ENCODE results near the gene PDLIM5.
A peak's percentile ranks its signal among the peaks of the same experiment; 100 is the strongest.

Gene PDLIM5

DNA sequence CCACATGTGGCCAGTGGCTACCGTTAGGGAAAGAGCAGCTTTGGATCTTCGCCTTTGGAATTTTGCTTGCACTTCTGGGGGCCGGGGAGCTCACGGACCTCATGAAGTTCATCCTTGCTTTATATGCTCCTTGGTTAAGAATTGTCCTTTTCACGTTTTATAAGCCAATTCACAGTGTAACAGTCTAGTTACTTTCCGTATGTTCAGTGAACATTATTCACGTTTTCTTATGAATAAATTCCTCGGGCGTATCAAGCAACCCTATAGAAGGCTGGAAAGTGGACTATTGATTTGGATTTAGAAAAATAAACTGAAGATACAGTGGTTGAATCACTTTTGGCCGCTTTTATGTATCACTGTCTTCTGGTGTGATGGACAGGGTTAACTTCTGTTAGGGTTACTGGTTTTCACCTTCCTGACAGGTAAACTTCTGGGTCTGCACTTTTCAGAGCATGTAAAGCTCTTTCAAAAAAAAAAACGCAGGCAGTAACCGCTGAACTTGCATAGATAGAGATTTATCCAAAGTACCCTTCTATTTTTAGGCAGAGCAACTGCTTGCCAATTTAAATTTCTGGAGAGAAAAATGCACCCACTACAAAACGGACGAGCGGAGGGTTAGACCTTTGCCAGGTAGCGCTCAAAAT is 569 bp upstream of the PDLIM5 start:
- Histone ChIP-seq H3K27ac (peak overlapping the region; percentile 94), H3K4me3 (ENCODE audit: low read depth, low read length) (peak overlapping the region; percentile 82), H3K36me3 (replicated peaks) (peaks cover 13% of the 10 kb centered on the region), H3K27me3 (replicated peaks) (no peaks in the 10 kb centered on the region)
- TF ChIP-seq, protein P1, sequence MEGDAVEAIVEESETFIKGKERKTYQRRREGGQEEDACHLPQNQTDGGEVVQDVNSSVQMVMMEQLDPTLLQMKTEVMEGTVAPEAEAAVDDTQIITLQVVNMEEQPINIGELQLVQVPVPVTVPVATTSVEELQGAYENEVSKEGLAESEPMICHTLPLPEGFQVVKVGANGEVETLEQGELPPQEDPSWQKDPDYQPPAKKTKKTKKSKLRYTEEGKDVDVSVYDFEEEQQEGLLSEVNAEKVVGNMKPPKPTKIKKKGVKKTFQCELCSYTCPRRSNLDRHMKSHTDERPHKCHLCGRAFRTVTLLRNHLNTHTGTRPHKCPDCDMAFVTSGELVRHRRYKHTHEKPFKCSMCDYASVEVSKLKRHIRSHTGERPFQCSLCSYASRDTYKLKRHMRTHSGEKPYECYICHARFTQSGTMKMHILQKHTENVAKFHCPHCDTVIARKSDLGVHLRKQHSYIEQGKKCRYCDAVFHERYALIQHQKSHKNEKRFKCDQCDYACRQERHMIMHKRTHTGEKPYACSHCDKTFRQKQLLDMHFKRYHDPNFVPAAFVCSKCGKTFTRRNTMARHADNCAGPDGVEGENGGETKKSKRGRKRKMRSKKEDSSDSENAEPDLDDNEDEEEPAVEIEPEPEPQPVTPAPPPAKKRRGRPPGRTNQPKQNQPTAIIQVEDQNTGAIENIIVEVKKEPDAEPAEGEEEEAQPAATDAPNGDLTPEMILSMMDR (IDR thresholded peaks at IDR 0.05; ENCODE audit: low read depth, low read length, missing control alignments) = no peak
- no peak for DNase-seq
- in situ Hi-C loops (cut with HindIII; ENCODE audit: low pct_ligation_motif_present, low sequenced_read_pairs) = no loop called here

DNA sequence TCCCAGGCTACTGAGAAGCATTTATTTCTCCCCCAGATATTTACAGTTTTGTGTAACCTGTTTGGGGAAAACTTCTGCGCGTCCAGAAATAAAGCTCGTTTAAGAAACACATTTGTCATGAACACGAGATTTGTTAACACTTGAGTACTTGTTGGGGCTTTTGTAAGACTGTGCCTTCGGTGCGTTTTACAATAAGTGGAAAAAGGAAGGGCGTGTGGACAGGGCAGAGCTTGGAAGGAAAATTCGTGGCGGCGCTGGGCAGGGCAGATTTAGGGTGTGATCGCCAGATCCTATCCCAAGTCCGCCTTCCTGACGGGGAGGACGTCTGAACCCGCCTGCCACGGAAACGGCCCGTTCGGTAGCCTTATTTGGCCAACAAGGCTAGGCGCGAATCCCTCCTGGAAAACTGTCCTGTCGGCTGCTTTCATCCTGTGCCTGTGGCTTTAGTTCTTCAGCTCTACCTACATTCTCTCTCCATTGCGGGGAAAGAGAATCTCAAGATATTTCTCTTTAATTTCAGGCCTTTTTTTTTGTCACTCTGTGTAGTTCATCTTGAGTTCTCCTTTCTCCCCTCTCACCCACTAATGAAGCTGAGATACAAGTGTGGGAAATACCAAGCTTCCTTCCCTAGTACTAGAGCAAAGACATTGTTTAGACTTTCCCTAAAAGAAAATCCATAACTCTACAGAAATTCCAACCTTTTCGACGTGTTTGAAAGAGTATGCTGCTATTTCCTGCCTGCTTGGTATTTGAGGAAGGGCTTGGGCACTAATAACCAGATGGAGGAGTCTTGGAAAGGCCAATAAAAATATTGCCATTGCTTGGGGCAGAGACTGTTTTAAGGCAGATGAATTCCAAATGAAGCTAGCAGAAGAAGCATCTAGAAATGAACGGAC is 982 bp downstream of the PDLIM5 start:
- DNase-seq = peak; percentile 63
- TF ChIP-seq, protein P1 (IDR thresholded peaks at IDR 0.05; ENCODE audit: low read depth, low read length, missing control alignments) = no peak
- H3K27me3 ChIP-seq (replicated peaks) = no peaks in the 10 kb centered on the region
- peak overlapping the region; percentile 82 for H3K4me3 ChIP-seq (ENCODE audit: low read depth, low read length)
- peak overlapping the region; percentile 94 for H3K27ac ChIP-seq
- in situ Hi-C loops (cut with HindIII; ENCODE audit: low pct_ligation_motif_present, low sequenced_read_pairs) = no loop called here
- H3K36me3 ChIP-seq (replicated peaks) = peaks cover 22% of the 10 kb centered on the region

DNA sequence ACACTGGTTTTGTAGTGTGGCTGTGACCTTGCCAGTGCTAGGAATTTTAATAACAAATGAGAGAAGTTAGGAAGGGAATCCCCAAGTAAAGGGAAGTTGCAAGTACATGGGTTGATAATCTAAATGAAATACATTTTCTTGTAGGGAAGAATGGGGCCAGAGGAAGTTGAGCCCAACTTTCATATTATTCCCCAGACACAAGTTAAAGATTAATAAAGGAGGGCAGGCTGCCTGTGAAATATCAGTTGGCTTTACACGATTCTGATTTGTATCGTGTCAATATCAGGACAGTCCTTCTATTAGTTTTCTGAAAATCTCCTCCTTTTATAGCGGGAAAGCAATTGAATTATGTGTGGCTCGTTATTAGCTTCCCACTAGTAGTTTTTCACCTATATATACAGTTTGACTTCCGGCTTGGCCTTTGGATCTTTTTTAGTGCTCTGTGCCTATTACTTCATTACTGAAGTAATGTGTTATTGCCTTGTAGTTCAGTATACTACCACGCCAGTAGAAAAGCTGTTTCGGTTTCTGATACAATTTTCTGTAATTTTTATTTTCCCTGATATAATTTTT is 1.7 kb downstream of the PDLIM5 start:
- Histone ChIP-seq H3K4me3 (ENCODE audit: low read depth, low read length) (peak overlapping the region; percentile 82), H3K27me3 (replicated peaks) (no peaks in the 10 kb centered on the region), H3K27ac (peak overlapping the region; percentile 94), H3K36me3 (replicated peaks) (peaks cover 25% of the 10 kb centered on the region)
- in situ Hi-C loops (cut with HindIII; ENCODE audit: low pct_ligation_motif_present, low sequenced_read_pairs) = no loop called here
- DNase-seq = no peak
- TF ChIP-seq, protein P1 (IDR thresholded peaks at IDR 0.05; ENCODE audit: low read depth, low read length, missing control alignments) = no peak

DNA sequence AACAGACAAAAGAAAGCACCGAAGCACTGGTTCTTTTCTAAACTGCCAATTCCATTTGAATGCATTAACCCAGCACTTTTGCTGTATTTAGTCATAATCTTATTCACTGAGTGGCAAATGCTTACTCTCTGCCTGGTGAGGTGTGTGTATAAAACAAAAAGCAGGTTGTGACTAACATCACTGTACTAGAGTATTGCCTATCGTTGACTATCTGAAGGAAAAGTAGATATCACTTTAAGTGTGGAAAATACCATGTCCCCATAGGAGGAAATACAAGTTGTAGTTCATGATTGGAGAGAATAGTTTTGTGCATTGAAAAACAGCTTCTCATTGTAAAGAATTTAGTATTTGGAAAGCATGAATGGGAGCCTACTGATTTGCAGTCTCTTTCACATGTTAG is 2.7 kb downstream of the PDLIM5 start:
- no peak for DNase-seq
- Histone ChIP-seq H3K4me3 (ENCODE audit: low read depth, low read length) (peak overlapping the region; percentile 82), H3K36me3 (replicated peaks) (peaks cover 27% of the 10 kb centered on the region), H3K27ac (peak overlapping the region; percentile 94), H3K27me3 (replicated peaks) (no peaks in the 10 kb centered on the region)
- in situ Hi-C loops (cut with HindIII; ENCODE audit: low pct_ligation_motif_present, low sequenced_read_pairs) = no loop called here
- TF ChIP-seq, protein P1 (IDR thresholded peaks at IDR 0.05; ENCODE audit: low read depth, low read length, missing control alignments) = no peak

DNA sequence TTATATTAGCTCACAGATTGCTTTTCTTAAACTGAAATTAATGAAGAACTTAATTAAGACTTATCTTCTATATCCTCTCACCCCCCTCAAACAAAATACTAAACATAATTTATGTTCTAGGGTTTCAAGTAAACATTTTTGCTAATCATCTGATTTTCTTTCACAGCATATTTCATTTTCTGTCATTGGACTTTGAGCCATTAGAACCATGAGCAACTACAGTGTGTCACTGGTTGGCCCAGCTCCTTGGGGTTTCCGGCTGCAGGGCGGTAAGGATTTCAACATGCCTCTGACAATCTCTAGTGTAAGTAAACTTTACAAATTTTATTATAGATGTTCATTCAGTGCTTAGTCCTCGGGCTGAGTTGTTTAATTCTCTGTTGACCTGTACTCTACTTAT is 3.3 kb downstream of the PDLIM5 start:
- Histone ChIP-seq H3K4me3 (ENCODE audit: low read depth, low read length) (no peak overlapping the region), H3K36me3 (replicated peaks) (peaks cover 31% of the 10 kb centered on the region), H3K27ac (peak overlapping the region; percentile 94), H3K27me3 (replicated peaks) (no peaks in the 10 kb centered on the region)
- peak; percentile 67 for DNase-seq
- TF ChIP-seq, protein P1 (IDR thresholded peaks at IDR 0.05; ENCODE audit: low read depth, low read length, missing control alignments) = no peak
- in situ Hi-C loops (cut with HindIII; ENCODE audit: low pct_ligation_motif_present, low sequenced_read_pairs) = no loop called here
